IMR-90 (cell line): Measurements from ENCODE around the gene ARHGAP5. TPM values are rescaled to one million over a fixed set of nuclear protein-coding genes. Genes with fewer than 3 reads are reported as not detected.

Experiments
- ATAC-seq: fragments of 200-7000 bp; cut with Tn5 transposase; 2 replicates; pipeline ENCODE4 v1.9.1; 2020; ENCODE audit warnings: low read depth, mild to moderate bottlenecking, moderate library complexity
- BruUV-seq: library from RNA; stranded (reverse); fragments of 400-500 nt; replicated peaks from 2 replicates; lab custom pipeline; 2021; lab: Mats Ljungman, UMichigan
- CTCF ChIA-PET: fragments of 300-600 bp; formaldehyde crosslinking; extraction: SDS; loops from one replicate; lab custom pipeline; 2021; ENCODE audit warnings: antibody characterized with exemption; lab: Yijun Ruan, JAX
- POLR2A ChIA-PET: fragments of 300-600 bp; sonication (Branson Sonifier 250); formaldehyde crosslinking; loops from one replicate; lab custom pipeline; 2022; ENCODE audit warnings: antibody characterized with exemption; ENCODE audit not compliant: unreplicated experiment; lab: Charles Lee
- DNase-seq: peaks from one replicate; pipeline ENCODE4 v3.0.0; 2013
- H2AFZ ChIP-seq: replicated peaks from 2 replicates; pipeline ENCODE3; 2013; ENCODE audit warnings: low read length, mild to moderate bottlenecking; ENCODE audit not compliant: poor library complexity
- H2AK5ac ChIP-seq: 2 replicates; pipeline ENCODE4 v1.6.1; 2013; ENCODE audit warnings: low read depth, low read length, inconsistent platforms
- H2AK9ac ChIP-seq: replicated peaks from 2 replicates; pipeline ENCODE3; 2013; ENCODE audit warnings: mild to moderate bottlenecking, low read depth, low read length, moderate library complexity; ENCODE audit not compliant: poor library complexity
- H2BK120ac ChIP-seq: 2 replicates; pipeline ENCODE4 v1.6.1; 2013; ENCODE audit warnings: low read depth, low read length, inconsistent platforms
- H2BK15ac ChIP-seq: 3 replicates; pipeline ENCODE4 v1.6.1; 2013; ENCODE audit warnings: low read depth, low read length, inconsistent platforms
- H2BK20ac ChIP-seq: 2 replicates; pipeline ENCODE4 v1.6.1; 2013; ENCODE audit warnings: low read depth, mild to moderate bottlenecking, inconsistent platforms, low read length, moderate library complexity
- H2BK5ac ChIP-seq: 2 replicates; pipeline ENCODE4 v1.6.1; 2013; ENCODE audit warnings: mild to moderate bottlenecking, low read depth, low read length, inconsistent platforms; ENCODE audit not compliant: poor library complexity, severe bottlenecking
- H3K14ac ChIP-seq: replicated peaks from 2 replicates; pipeline ENCODE4 v1.6.1; 2013; ENCODE audit warnings: low read depth, low read length, inconsistent platforms
- H3K18ac ChIP-seq: 2 replicates; pipeline ENCODE4 v1.6.1; 2013; ENCODE audit warnings: low read depth, low read length, control low read depth
- H3K23ac ChIP-seq: 2 replicates; pipeline ENCODE4 v1.6.1; 2013; ENCODE audit warnings: low read depth, low read length, inconsistent platforms
- H3K27ac ChIP-seq: 2 replicates; pipeline ENCODE4 v1.5.1; 2013; ENCODE audit warnings: mild to moderate bottlenecking, control low read depth, low read length; ENCODE audit not compliant: insufficient read depth
- H3K27me3 ChIP-seq: 2 replicates; pipeline ENCODE4 v1.6.1; 2013; ENCODE audit warnings: low read length; ENCODE audit not compliant: control insufficient read depth, insufficient read depth
- H3K36me3 ChIP-seq: 2 replicates; pipeline ENCODE4 v1.6.1; 2013; ENCODE audit warnings: low read length, mixed read lengths; ENCODE audit not compliant: control insufficient read depth, insufficient read depth
- H3K4ac ChIP-seq: 2 replicates; pipeline ENCODE4 v1.6.1; 2013; ENCODE audit warnings: low read depth, low read length, inconsistent platforms
- H3K4me1 ChIP-seq: 2 replicates; pipeline ENCODE4 v1.6.1; 2013; ENCODE audit warnings: low read length, mixed read lengths; ENCODE audit not compliant: control insufficient read depth, insufficient read depth
- H3K4me2 ChIP-seq: 2 replicates; pipeline ENCODE4 v1.6.1; 2013; ENCODE audit warnings: low read depth, mild to moderate bottlenecking, control low read depth, low read length, moderate library complexity
- H3K4me3 ChIP-seq: 2 replicates; pipeline ENCODE4 v1.5.1; 2013; ENCODE audit warnings: low read depth, mild to moderate bottlenecking, control low read depth, low read length, moderate library complexity; ENCODE audit not compliant: insufficient read depth
- H3K56ac ChIP-seq: 2 replicates; pipeline ENCODE4 v1.6.1; 2013; ENCODE audit warnings: low read length, inconsistent platforms; ENCODE audit not compliant: insufficient read depth; ENCODE audit errors: extremely low read depth
- H3K79me1 ChIP-seq, 2 experiments: 2 replicates each; pipeline ENCODE4 v1.6.1; 2013; ENCODE audit warnings: low read length in 2 of 2, inconsistent platforms in 1 of 2, low read depth in 1 of 2
- H3K9ac ChIP-seq: 2 replicates; pipeline ENCODE4 v1.6.1; 2013; ENCODE audit warnings: low read depth, low read length, control low read depth
- H3K9me1 ChIP-seq: 2 replicates; pipeline ENCODE4 v1.6.1; 2013; ENCODE audit warnings: low read length, inconsistent platforms; ENCODE audit not compliant: insufficient read depth
- H3K9me3 ChIP-seq: 2 replicates; pipeline ENCODE4 v1.6.1; 2013; ENCODE audit warnings: low read length; ENCODE audit not compliant: control insufficient read depth, insufficient read depth
- H4K20me1 ChIP-seq: 2 replicates; pipeline ENCODE4 v1.6.1; 2013; ENCODE audit warnings: low read length, inconsistent platforms; ENCODE audit not compliant: insufficient read depth
- H4K5ac ChIP-seq: 2 replicates; pipeline ENCODE4 v1.6.1; 2013; ENCODE audit warnings: mild to moderate bottlenecking, low read depth, low read length, control low read depth
- H4K8ac ChIP-seq, 2 experiments: 2 replicates each; pipeline ENCODE4 v1.6.1; 2013; ENCODE audit warnings: low read depth in 2 of 2, low read length in 2 of 2, control low read depth in 1 of 2, inconsistent platforms in 1 of 2
- H4K91ac ChIP-seq: 2 replicates; pipeline ENCODE4 v1.6.1; 2013; ENCODE audit warnings: low read depth, low read length, inconsistent platforms; ENCODE audit not compliant: insufficient read depth
- BHLHE40 ChIP-seq: fragments of 150-350 bp; IDR thresholded peaks from 2 replicates; pipeline ENCODE4 v1.6.1; 2016; ENCODE audit warnings: mild to moderate bottlenecking, low read depth, low read length
- CEBPB ChIP-seq: IDR thresholded peaks from 2 replicates; pipeline ENCODE4 v1.6.1; 2012; ENCODE audit warnings: low read depth, low read length, improper control_type of control experiment
- CHD1 ChIP-seq: IDR thresholded peaks from 2 replicates; pipeline ENCODE4 v1.6.1; 2012; ENCODE audit warnings: low read depth, low read length, improper control_type of control experiment
- FOS ChIP-seq: fragments of 150-350 bp; IDR thresholded peaks from 2 replicates; pipeline ENCODE4 v1.6.1; 2016; ENCODE audit warnings: low read depth, low read length
- MAFK ChIP-seq: IDR thresholded peaks from 2 replicates; pipeline ENCODE4 v1.6.1; 2012; ENCODE audit warnings: low read depth, low read length, improper control_type of control experiment
- MAZ ChIP-seq: IDR thresholded peaks from 2 replicates; pipeline ENCODE4 v1.6.1; 2012; ENCODE audit warnings: low read depth, mild to moderate bottlenecking, low read length, improper control_type of control experiment, moderate library complexity, borderline replicate concordance
- MXI1 ChIP-seq: IDR thresholded peaks from 2 replicates; pipeline ENCODE4 v1.6.1; 2012; ENCODE audit warnings: low read depth, mild to moderate bottlenecking, low read length, moderate library complexity, borderline replicate concordance
- NFE2L2 ChIP-seq: fragments of 150-350 bp; IDR thresholded peaks from 2 replicates; pipeline ENCODE4 v1.6.1; 2016; ENCODE audit warnings: low read depth, mild to moderate bottlenecking, low read length
- POLR2A ChIP-seq: IDR thresholded peaks from 2 replicates; pipeline ENCODE4 v1.6.1; 2012; ENCODE audit warnings: mild to moderate bottlenecking, low read depth, low read length
- RAD21 ChIP-seq: IDR thresholded peaks from 2 replicates; pipeline ENCODE4 v1.6.1; 2012; ENCODE audit warnings: low read length, improper control_type of control experiment
- RCOR1 ChIP-seq: IDR thresholded peaks from 2 replicates; pipeline ENCODE4 v1.6.1; 2012; ENCODE audit warnings: mild to moderate bottlenecking, low read length, improper control_type of control experiment; ENCODE audit not compliant: insufficient replicate concordance
- RFX5 ChIP-seq: IDR thresholded peaks from 2 replicates; pipeline ENCODE4 v1.8.0; 2012; ENCODE audit warnings: low read depth, mild to moderate bottlenecking, low read length, moderate library complexity
- SMC3 ChIP-seq: fragments of 150-350 bp; IDR thresholded peaks from 2 replicates; pipeline ENCODE4 v1.6.1; 2016; ENCODE audit warnings: low read depth, mild to moderate bottlenecking, antibody characterized with exemption, low read length, moderate library complexity
- WGBS, 2 experiments: methylation state at CpG; one replicate each; pipeline versions ENCODE4 v1.1.5 to v1.1.7; 2013; ENCODE audit warnings: missing lambda C conversion rate in 2 of 2; ENCODE audit not compliant: insufficient read length in 1 of 2; ENCODE audit errors: extremely low coverage in 2 of 2; 5-methylcytosine and 5-hydroxymethylcytosine counted together
- dilution Hi-C: fragments of 300-500 bp; cut with HindIII; formaldehyde crosslinking; loops from one replicate; pipeline ENCODE4 v1.14.3; 2018; ENCODE audit warnings: low sequenced_read_pairs; ENCODE audit not compliant: unreplicated experiment
- in situ Hi-C: fragments of 300-500 bp; cut with MboI; formaldehyde crosslinking; loops from 3 replicates; pipeline ENCODE4 v1.14.3; 2019; ENCODE audit warnings: low sequenced_read_pairs, inconsistent platforms, mixed read lengths
- intact Hi-C: fragments of 100-400 bp; cut with micrococcal nuclease; formaldehyde crosslinking; loops from 2 replicates; pipeline ENCODE4 v1.10.0; 2022
- polyA plus RNA-seq, 3 experiments: library from polyadenylated mRNA; depleted of rRNA; stranded (reverse); fragments of >200 nt; gene quantifications; 2 replicates each; pipeline ENCODE4 v1.2.3, GENCODE V29; 2012; ENCODE audit warnings: low replicate concordance in 1 of 3
- total RNA-seq: library from RNA; depleted of rRNA; stranded (reverse); fragments of >200 nt; gene quantifications from 2 replicates; pipeline ENCODE4 v1.2.3, GENCODE V29; 2012
- TF ChIP-seq, protein P1 (sequence below): fragments of 150-350 bp; IDR thresholded peaks from 2 replicates; pipeline ENCODE4 v1.6.1; 2016; ENCODE audit warnings: low read depth, mild to moderate bottlenecking, low read length, moderate library complexity, borderline replicate concordance
- TF ChIP-seq, protein P2 (sequence below): fragments of 150-350 bp; IDR thresholded peaks from 2 replicates; pipeline ENCODE4 v1.6.1; 2017; ENCODE audit warnings: mild to moderate bottlenecking, antibody characterized with exemption, low read length, low read depth
- TF ChIP-seq, protein P3 (sequence below): conservative IDR thresholded peaks from 2 replicates; pipeline ENCODE4 v1.5.1; 2012; ENCODE audit warnings: mild to moderate bottlenecking, low read depth, low read length, improper control_type of control experiment

ARHGAP5 gene
- total and polyA plus RNA-seq, 2 of the 4 experiments (the other 2 are of a cell fraction): 7.4 to 45.3 TPM

GRCh38 chr14:32137892-32138291, 60.8 kb downstream of the ARHGAP5 start:
- Histone ChIP-seq H3K56ac (no peak overlapping the region), H3K9me3 (peaks cover 4% of the 10 kb centered on the region; the same call in 1 of the 2 replicates), H4K91ac (no peak overlapping the region), H3K9ac (no peak overlapping the region), H2AK9ac (no peak overlapping the region), H2BK5ac (no peak overlapping the region), H3K4me1 (peaks cover 3% of the 10 kb centered on the region), H2AK5ac (no peak overlapping the region), H3K4me3 (no peak overlapping the region), H4K8ac (no peak overlapping the region), H2BK15ac (no peak overlapping the region), H3K18ac (no peak overlapping the region), H3K9me1 (no peaks in the 10 kb centered on the region), H3K36me3 (no peaks in the 10 kb centered on the region), H3K4ac (no peak overlapping the region), H3K23ac (no peak overlapping the region), H3K79me1 (peaks cover 5 to 23% of the 10 kb centered on the region in 2 experiments; a peak in 3 of 4 replicates), H2BK120ac (no peak overlapping the region), H3K27me3 (no peaks in the 10 kb centered on the region), H4K20me1 (peaks cover 12% of the 10 kb centered on the region; the same call in 1 of the 2 replicates), H3K4me2 (no peak overlapping the region), H3K14ac (no peak overlapping the region), H4K5ac (no peak overlapping the region), H2AFZ (no peak overlapping the region), H2BK20ac (no peak overlapping the region), H3K27ac (no peak overlapping the region)
- dilution Hi-C loops: no loop called here
- TF ChIP-seq RCOR1 (no peak), BHLHE40 (no peak), NFE2L2 (no peak), RAD21 (no peak), RFX5 (no peak), MXI1 (no peak), CEBPB (no peak), MAFK (no peak), FOS (no peak), SMC3 (no peak), POLR2A (no peak), CHD1 (no peak), MAZ (no peak)
- TF ChIP-seq, protein P1, sequence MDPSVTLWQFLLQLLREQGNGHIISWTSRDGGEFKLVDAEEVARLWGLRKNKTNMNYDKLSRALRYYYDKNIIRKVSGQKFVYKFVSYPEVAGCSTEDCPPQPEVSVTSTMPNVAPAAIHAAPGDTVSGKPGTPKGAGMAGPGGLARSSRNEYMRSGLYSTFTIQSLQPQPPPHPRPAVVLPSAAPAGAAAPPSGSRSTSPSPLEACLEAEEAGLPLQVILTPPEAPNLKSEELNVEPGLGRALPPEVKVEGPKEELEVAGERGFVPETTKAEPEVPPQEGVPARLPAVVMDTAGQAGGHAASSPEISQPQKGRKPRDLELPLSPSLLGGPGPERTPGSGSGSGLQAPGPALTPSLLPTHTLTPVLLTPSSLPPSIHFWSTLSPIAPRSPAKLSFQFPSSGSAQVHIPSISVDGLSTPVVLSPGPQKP: no peak
- TF ChIP-seq, protein P2, sequence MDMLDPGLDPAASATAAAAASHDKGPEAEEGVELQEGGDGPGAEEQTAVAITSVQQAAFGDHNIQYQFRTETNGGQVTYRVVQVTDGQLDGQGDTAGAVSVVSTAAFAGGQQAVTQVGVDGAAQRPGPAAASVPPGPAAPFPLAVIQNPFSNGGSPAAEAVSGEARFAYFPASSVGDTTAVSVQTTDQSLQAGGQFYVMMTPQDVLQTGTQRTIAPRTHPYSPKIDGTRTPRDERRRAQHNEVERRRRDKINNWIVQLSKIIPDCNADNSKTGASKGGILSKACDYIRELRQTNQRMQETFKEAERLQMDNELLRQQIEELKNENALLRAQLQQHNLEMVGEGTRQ: no peak
- TF ChIP-seq, protein P3, sequence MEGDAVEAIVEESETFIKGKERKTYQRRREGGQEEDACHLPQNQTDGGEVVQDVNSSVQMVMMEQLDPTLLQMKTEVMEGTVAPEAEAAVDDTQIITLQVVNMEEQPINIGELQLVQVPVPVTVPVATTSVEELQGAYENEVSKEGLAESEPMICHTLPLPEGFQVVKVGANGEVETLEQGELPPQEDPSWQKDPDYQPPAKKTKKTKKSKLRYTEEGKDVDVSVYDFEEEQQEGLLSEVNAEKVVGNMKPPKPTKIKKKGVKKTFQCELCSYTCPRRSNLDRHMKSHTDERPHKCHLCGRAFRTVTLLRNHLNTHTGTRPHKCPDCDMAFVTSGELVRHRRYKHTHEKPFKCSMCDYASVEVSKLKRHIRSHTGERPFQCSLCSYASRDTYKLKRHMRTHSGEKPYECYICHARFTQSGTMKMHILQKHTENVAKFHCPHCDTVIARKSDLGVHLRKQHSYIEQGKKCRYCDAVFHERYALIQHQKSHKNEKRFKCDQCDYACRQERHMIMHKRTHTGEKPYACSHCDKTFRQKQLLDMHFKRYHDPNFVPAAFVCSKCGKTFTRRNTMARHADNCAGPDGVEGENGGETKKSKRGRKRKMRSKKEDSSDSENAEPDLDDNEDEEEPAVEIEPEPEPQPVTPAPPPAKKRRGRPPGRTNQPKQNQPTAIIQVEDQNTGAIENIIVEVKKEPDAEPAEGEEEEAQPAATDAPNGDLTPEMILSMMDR: no peak
- BruUV-seq: no TSS peak
- intact Hi-C loops: no loop called here
- in situ Hi-C loops: no loop called here
- ChIA-PET POLR2A (no interaction called here), CTCF (no interaction called here)
- ATAC-seq (no peak), DNase-seq (no peak)
- no CpG with 5 or more reads among the region's 1 CpG for WGBS, 2 experiments
